ENCODE measurements around the gene MARCHF3.

DNA sequence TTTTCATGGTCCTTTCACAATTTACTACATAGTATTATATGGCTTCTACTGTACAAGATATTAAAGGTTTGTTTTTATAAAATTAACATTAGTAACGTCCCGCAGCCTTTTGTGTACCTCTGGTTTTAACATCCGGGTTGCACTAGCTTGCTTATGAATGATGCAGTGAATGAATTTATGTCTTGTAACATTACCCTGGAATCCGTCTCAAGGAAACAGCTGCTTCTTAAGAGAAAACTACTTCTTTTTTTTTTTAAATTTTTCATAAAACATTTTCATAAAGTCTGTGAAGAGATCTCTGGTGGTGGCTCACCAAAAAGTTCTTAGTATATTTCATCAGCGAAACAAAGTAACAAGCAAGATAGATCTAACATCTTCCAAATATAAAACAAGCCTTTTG, 23.6 kb downstream of the MARCHF3 start:
- TF ChIP-seq, protein P1, sequence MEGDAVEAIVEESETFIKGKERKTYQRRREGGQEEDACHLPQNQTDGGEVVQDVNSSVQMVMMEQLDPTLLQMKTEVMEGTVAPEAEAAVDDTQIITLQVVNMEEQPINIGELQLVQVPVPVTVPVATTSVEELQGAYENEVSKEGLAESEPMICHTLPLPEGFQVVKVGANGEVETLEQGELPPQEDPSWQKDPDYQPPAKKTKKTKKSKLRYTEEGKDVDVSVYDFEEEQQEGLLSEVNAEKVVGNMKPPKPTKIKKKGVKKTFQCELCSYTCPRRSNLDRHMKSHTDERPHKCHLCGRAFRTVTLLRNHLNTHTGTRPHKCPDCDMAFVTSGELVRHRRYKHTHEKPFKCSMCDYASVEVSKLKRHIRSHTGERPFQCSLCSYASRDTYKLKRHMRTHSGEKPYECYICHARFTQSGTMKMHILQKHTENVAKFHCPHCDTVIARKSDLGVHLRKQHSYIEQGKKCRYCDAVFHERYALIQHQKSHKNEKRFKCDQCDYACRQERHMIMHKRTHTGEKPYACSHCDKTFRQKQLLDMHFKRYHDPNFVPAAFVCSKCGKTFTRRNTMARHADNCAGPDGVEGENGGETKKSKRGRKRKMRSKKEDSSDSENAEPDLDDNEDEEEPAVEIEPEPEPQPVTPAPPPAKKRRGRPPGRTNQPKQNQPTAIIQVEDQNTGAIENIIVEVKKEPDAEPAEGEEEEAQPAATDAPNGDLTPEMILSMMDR (IDR thresholded peaks at IDR 0.05; ENCODE audit: low read length), result no peak
- TF ChIP-seq EZH2phosphoT487 (IDR thresholded peaks at IDR 0.05; ENCODE audit: low read length) (no peak), EZH2 (optimal IDR thresholded peaks at IDR 0.05; ENCODE audit: low read depth, low read length) (no peak)

Measured in MM.1S (cell line).